Aorta (tissue), 5 donors: ENCODE results near the gene SELENON. TPM values are rescaled to one million over a fixed set of nuclear protein-coding genes. Genes with fewer than 3 reads are reported as not detected.

ENCODE experiments used
- ATAC-seq: fragments of 200-7000 bp; cut with Tn5 transposase; one replicate; pipeline ENCODE4 v1.9.1; 2022; ENCODE audit warnings: moderate library complexity; ENCODE audit not compliant: low FRiP score
- DNase-seq, 2 donors: peaks; one replicate each; pipeline ENCODE4 v3.0.0-alpha.2; 2020
- H3K27ac ChIP-seq, 2 donors: one replicate each; pipeline ENCODE4 v1.5.1; 2013; ENCODE audit warnings: low read length in 2 of 2, mild to moderate bottlenecking in 2 of 2, moderate library complexity in 2 of 2, control low read depth in 1 of 2, inconsistent platforms in 1 of 2, low read depth in 1 of 2
- H3K27me3 ChIP-seq, 2 donors: one replicate each; pipeline ENCODE4 v1.6.1; 2013; ENCODE audit warnings: control low read depth in 1 of 2, low read length in 1 of 2, mild to moderate bottlenecking in 1 of 2, moderate library complexity in 1 of 2; ENCODE audit not compliant: insufficient read depth in 2 of 2, control insufficient read depth in 1 of 2
- H3K36me3 ChIP-seq, 2 donors: one replicate each; pipeline ENCODE4 v1.6.1; 2013; ENCODE audit warnings: control low read depth in 1 of 2, low read length in 1 of 2, mild to moderate bottlenecking in 1 of 2; ENCODE audit not compliant: insufficient read depth in 2 of 2, control insufficient read depth in 1 of 2
- H3K4me1 ChIP-seq, 2 donors: one replicate each; pipeline ENCODE4 v1.6.1; 2013; ENCODE audit warnings: low read length in 2 of 2, control low read depth in 1 of 2, mild to moderate bottlenecking in 1 of 2, moderate library complexity in 1 of 2; ENCODE audit not compliant: insufficient read depth in 2 of 2, control insufficient read depth in 1 of 2
- H3K4me3 ChIP-seq, 2 donors: one replicate each; pipeline ENCODE4 v1.5.1; 2013; ENCODE audit warnings: low read length in 2 of 2, control low read depth in 1 of 2, mild to moderate bottlenecking in 1 of 2
- H3K9me3 ChIP-seq: one replicate; pipeline ENCODE4 v1.6.1; 2013; ENCODE audit warnings: mild to moderate bottlenecking, low read length; ENCODE audit not compliant: control insufficient read depth
- WGBS, 2 donors: extraction: QIAGEN DNeasy Blood & Tissue Kit; methylation state at CpG; one replicate each; pipeline ENCODE4 v1.1.7; 2013; 5-methylcytosine and 5-hydroxymethylcytosine counted together
- intact Hi-C, 2 donors: fragments of 100-400 bp; cut with DNase I; formaldehyde crosslinking; loops; one replicate each; pipeline versions ENCODE4 v1.14.2 to v1.15.0; 2022
- polyA plus RNA-seq, 2 donors: library from polyadenylated mRNA; stranded (reverse); fragments of 200-250 nt; gene quantifications; one replicate each; pipeline ENCODE4 v1.2.3, GENCODE V29; 2013
- total RNA-seq, 2 donors: library from RNA; stranded (reverse); fragmentation: NEBNext Ultra II Directional; extraction: Animal tissue kit (Norgen Biotek cat#: 25700); gene quantifications; one replicate each; pipeline ENCODE4 v1.2.1, GENCODE V29; 2021
- donor health status: healthy with polysubstance abuse.
- donor health status: Bipolar disorder and iron deficiency.
- donor health status: DM: no; HTN: no; CAD: no.
- donor health status: DM: no; HTN: no; CAD: no.
- donor health status: DM: yes; HTN: yes; CAD: no.

SELENON gene
- total and polyA plus RNA-seq, 4 donors, result 13.1 to 79.4 (median 52.4) TPM

GRCh38 chr1:25796811-25797458 is 3.1 kb upstream of the SELENON start:
- no peak overlapping the region for H3K27ac ChIP-seq
- H3K36me3 ChIP-seq, result no peaks in the 10 kb centered on the region
- ATAC-seq (peak; percentile 70), DNase-seq (peak; percentile 91 to 95)
- H3K4me3 ChIP-seq, result no peak overlapping the region
- no peaks in the 10 kb centered on the region for H3K9me3 ChIP-seq
- no peaks in the 10 kb centered on the region for H3K4me1 ChIP-seq
- intact Hi-C loops, result loop anchor here (2.0 to 5.0 kb wide), 5 partner anchors 110 to 250 kb away; partner anchors contain the start of gene MAN1C1 (in 2 of the 2)
- WGBS, 2 donors, result 10 to 20% methylated on average over 18 to 19 of the region's 19 CpGs
- H3K27me3 ChIP-seq, result no peaks in the 10 kb centered on the region

- DNase-seq (no peak), ATAC-seq (no peak)
- no peaks in the 10 kb centered on the region for H3K4me1 ChIP-seq
- H3K9me3 ChIP-seq, result no peaks in the 10 kb centered on the region
- H3K36me3 ChIP-seq, result no peaks in the 10 kb centered on the region
- 80 to 83% methylated on average over 8 of the region's 8 CpGs for WGBS, 2 donors
- no peaks in the 10 kb centered on the region for H3K27me3 ChIP-seq
- intact Hi-C loops, result loop anchor here (2.0 to 5.0 kb wide), 5 partner anchors 111 to 251 kb away; partner anchors contain the start of gene MAN1C1 (in 2 of the 2)
- H3K27ac ChIP-seq, result no peak overlapping the region
- H3K4me3 ChIP-seq, result no peak overlapping the region
Measured at GRCh38 chr1:25797939-25798338, 2.1 kb upstream of the SELENON start.

GRCh38 chr1:25798666-25799351 is 1.2 kb upstream of the SELENON start:
- ATAC-seq (no peak), DNase-seq (no peak)
- no peak overlapping the region for H3K4me3 ChIP-seq
- no peaks in the 10 kb centered on the region for H3K36me3 ChIP-seq
- no peak overlapping the region for H3K27ac ChIP-seq
- no peaks in the 10 kb centered on the region for H3K27me3 ChIP-seq
- intact Hi-C loops, result loop anchor here (5.0 kb wide), 3 partner anchors 112 to 252 kb away; partner anchors contain the start of gene MAN1C1 (in 1 of the 2)
- no peaks in the 10 kb centered on the region for H3K4me1 ChIP-seq
- WGBS, 2 donors, result 88 to 89% methylated on average over 8 of the region's 8 CpGs
- no peaks in the 10 kb centered on the region for H3K9me3 ChIP-seq

DNA sequence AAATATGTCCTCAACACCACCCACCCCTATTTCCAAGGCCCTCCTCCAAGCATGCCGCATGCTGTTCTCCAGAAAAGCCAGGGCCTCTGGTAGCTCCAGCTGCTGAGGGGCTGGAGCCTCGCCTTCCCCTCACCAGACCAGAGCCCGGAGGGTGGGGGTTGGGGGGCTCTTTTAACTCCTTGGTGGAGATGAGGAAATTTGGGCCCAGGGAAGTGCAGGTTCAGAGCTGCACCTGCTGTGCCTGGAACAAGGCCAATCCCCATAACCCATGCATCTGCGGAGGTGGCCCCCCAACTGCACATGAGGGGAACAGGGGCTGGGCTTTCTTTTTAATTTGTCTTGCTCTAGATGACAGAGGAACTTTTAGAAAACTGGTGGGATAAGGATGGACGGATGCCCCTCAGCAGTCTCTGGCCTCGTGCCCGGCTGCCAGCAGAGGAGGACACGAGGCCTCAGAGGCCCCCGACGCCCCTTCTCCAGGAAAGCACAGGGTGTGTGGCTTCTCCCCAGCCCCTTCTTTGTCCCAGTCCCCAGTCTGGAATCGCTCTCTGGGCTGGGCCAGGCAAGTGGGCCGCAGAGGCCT is 550 bp upstream of the SELENON start:
- Histone ChIP-seq H3K4me3 (peak overlapping the region; percentile 72 to 78), H3K9me3 (no peaks in the 10 kb centered on the region), H3K27me3 (no peaks in the 10 kb centered on the region), H3K36me3 (no peaks in the 10 kb centered on the region), H3K27ac (peak overlapping the region in 1 of 2 donors; percentile 29), H3K4me1 (no peaks in the 10 kb centered on the region)
- 27 to 28% methylated on average over 12 of the region's 12 CpGs for WGBS, 2 donors
- DNase-seq, result no peak
- intact Hi-C loops, result loop anchor here (5.0 kb wide), 3 partner anchors 112 to 252 kb away; partner anchors contain the start of gene MAN1C1 (in 1 of the 2)
- no peak for ATAC-seq

DNA sequence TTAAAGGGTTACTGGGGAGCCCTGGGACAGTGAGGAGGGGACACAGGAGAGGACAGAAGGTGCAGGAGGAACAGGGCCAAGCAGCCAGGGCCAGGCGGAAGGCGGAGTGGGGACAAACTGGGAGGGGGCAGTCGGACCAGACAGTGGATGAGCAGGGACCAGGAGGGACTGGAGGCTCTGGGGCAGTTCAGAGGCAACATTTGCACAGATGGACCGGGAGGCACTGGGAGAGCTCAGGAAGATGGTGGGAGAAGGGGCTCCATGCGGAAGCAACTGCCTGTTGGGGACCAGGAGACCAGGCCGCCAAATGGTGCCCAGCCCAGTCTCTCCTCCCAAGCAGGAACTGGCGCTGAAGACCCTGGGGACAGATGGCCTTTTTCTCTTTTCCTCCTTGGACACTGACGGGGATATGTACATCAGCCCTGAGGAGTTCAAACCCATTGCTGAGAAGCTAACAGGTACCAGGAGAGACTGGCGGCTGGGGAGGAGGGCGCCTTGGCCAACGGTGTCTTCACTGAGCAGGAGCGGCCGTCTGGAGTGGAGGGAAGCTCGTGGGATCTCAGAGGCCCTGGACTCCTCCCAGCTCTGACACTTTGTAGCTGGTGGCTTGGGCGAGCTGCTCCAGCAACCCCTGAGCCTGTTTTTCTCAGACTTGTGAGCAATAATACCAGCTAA is 847 bp downstream of the SELENON start:
- peak in 1 of 2 donors; percentile 46 for DNase-seq
- no peak overlapping the region for H3K27ac ChIP-seq
- no peaks in the 10 kb centered on the region for H3K27me3 ChIP-seq
- H3K36me3 ChIP-seq, result no peaks in the 10 kb centered on the region
- H3K4me1 ChIP-seq, result no peaks in the 10 kb centered on the region
- intact Hi-C loops, result loop anchor here (10.0 kb wide), 2 partner anchors 366 to 566 kb away; partner anchors contain the start of genes MACO1 (in 1 of the 2) and SYF2 (in 1 of the 2)
- no peak for ATAC-seq
- H3K4me3 ChIP-seq, result peak overlapping the region; percentile 72 to 78
- 49 to 50% methylated on average over 15 of the region's 15 CpGs for WGBS, 2 donors
- no peaks in the 10 kb centered on the region for H3K9me3 ChIP-seq

DNA sequence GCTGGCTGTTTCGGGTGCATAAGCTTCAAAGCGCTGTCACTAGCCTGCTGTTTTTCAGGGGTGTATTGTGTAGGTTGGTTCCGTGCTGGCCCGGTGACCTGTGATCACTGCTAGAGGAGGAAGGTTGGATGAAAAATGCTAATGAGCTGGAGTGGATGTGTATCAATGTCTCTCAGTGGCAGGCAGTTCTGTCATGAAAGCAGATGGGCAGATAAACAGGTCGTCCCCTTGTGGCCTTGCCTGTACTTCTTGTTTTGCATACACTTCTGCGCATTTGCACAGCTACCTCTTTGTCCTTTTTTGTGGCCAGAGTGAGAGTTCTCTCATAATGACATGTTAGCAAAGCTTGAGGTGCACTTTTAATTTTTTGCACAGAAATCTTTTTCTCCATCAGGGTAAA is 2.9 kb downstream of the SELENON start:
- 76 to 90% methylated on average over 6 of the region's 6 CpGs for WGBS, 2 donors
- no peak overlapping the region for H3K27ac ChIP-seq
- H3K27me3 ChIP-seq, result no peaks in the 10 kb centered on the region
- H3K4me1 ChIP-seq, result no peaks in the 10 kb centered on the region
- H3K4me3 ChIP-seq, result no peak overlapping the region
- H3K36me3 ChIP-seq, result no peaks in the 10 kb centered on the region
- ATAC-seq (no peak), DNase-seq (peak in 1 of 2 donors; percentile 14)
- no peaks in the 10 kb centered on the region for H3K9me3 ChIP-seq
- intact Hi-C loops, result loop anchor here (10.0 kb wide), 2 partner anchors 368 to 568 kb away; partner anchors contain the start of genes MACO1 (in 1 of the 2) and SYF2 (in 1 of the 2)

- no peaks in the 10 kb centered on the region for H3K36me3 ChIP-seq
- H3K9me3 ChIP-seq, result no peaks in the 10 kb centered on the region
- no peak overlapping the region for H3K4me3 ChIP-seq
- ATAC-seq (no peak), DNase-seq (no peak)
- intact Hi-C loops, result loop anchor here (10.0 kb wide), 2 partner anchors 369 to 569 kb away; partner anchors contain the start of genes MACO1 (in 1 of the 2) and SYF2 (in 1 of the 2)
- no peak overlapping the region for H3K27ac ChIP-seq
- no peaks in the 10 kb centered on the region for H3K27me3 ChIP-seq
- WGBS, 2 donors, result 90 to 93% methylated on average over 1 of the region's 1 CpG
- no peaks in the 10 kb centered on the region for H3K4me1 ChIP-seq
Measured at GRCh38 chr1:25803368-25803767, 3.4 kb downstream of the SELENON start.
